GM23338 (cell line): Measurements from ENCODE around the gene TXNL4A. TPM values are rescaled to one million over a fixed set of nuclear protein-coding genes. Genes with fewer than 3 reads are reported as not detected.

Experiments used
- ATAC-seq: fragments of 200-7000 bp; cut with Tn5 transposase; 3 replicates; pipeline ENCODE4 v1.9.1; 2020
- DNase-seq: peaks from one replicate; pipeline ENCODE4 v3.0.0-alpha.2; 2015; ENCODE audit warnings: low spot score
- H2AFZ ChIP-seq: fragments of 200-600 bp; sonication (generic); 2 replicates; pipeline ENCODE4 v1.8.0; 2016; ENCODE audit warnings: antibody characterized with exemption, mild to moderate bottlenecking, moderate library complexity
- H3F3A ChIP-seq: fragments of 200-600 bp; sonication (generic); replicated peaks from 2 replicates; pipeline ENCODE4 v1.8.0; 2017; ENCODE audit warnings: antibody characterized with exemption, mixed run types, low read depth
- H3K27ac ChIP-seq: fragments of 200-600 bp; sonication (generic); 2 replicates; pipeline ENCODE4 v1.6.1; 2016; ENCODE audit warnings: low read depth
- H3K27me3 ChIP-seq: fragments of 200-600 bp; sonication (generic); 2 replicates; pipeline ENCODE4 v1.8.0; 2016; ENCODE audit warnings: mild to moderate bottlenecking, mixed run types, moderate library complexity; ENCODE audit not compliant: insufficient read depth
- H3K36me3 ChIP-seq: fragments of 200-600 bp; sonication (generic); 2 replicates; pipeline ENCODE4 v1.8.0; 2016; ENCODE audit warnings: mild to moderate bottlenecking; ENCODE audit not compliant: insufficient read depth
- H3K4me1 ChIP-seq: fragments of 200-600 bp; sonication (generic); 2 replicates; pipeline ENCODE4 v1.8.0; 2016; ENCODE audit warnings: mild to moderate bottlenecking, moderate library complexity; ENCODE audit not compliant: insufficient read depth
- H3K4me2 ChIP-seq: fragments of 200-600 bp; sonication (generic); 2 replicates; pipeline ENCODE4 v1.7.1; 2017; ENCODE audit warnings: mixed run types
- H3K4me3 ChIP-seq: fragments of 200-600 bp; sonication (generic); 2 replicates; pipeline ENCODE4 v1.6.1; 2016; ENCODE audit warnings: mixed run types
- H3K79me2 ChIP-seq: fragments of 200-600 bp; sonication (generic); replicated peaks from 2 replicates; pipeline ENCODE4 v1.8.0; 2017; ENCODE audit warnings: mild to moderate bottlenecking; ENCODE audit not compliant: insufficient read depth
- H3K9me2 ChIP-seq: fragments of 200-600 bp; sonication (generic); 2 replicates; pipeline ENCODE4 v1.8.0; 2017; ENCODE audit not compliant: insufficient read depth
- H4K20me1 ChIP-seq: fragments of 200-600 bp; sonication (generic); replicated peaks from 2 replicates; pipeline ENCODE4 v1.8.0; 2017; ENCODE audit warnings: mild to moderate bottlenecking; ENCODE audit not compliant: insufficient read depth
- H3K27ac Mint-ChIP-seq: 2 replicates; pipeline ENCODE4 v1.8.0; 2020; ENCODE audit warnings: inconsistent platforms, mild to moderate bottlenecking, moderate library complexity, mixed read lengths
- H3K27me3 Mint-ChIP-seq: 3 replicates; pipeline ENCODE4 v1.8.0; 2022; ENCODE audit warnings: low read depth, mild to moderate bottlenecking, moderate library complexity, mixed read lengths, inconsistent platforms; ENCODE audit not compliant: insufficient read depth, poor library complexity
- H3K36me3 Mint-ChIP-seq: 3 replicates; pipeline ENCODE4 v1.8.0; 2021; ENCODE audit warnings: low read depth, mild to moderate bottlenecking, inconsistent platforms, moderate library complexity, mixed read lengths
- H3K4me1 Mint-ChIP-seq: 3 replicates; pipeline ENCODE4 v1.8.0; 2020; ENCODE audit warnings: mild to moderate bottlenecking, inconsistent platforms, mixed read lengths
- H3K4me3 Mint-ChIP-seq: 3 replicates; pipeline ENCODE4 v1.8.0; 2021; ENCODE audit warnings: moderate library complexity, mild to moderate bottlenecking, inconsistent platforms, mixed read lengths
- H3K9me3 Mint-ChIP-seq: 3 replicates; pipeline ENCODE4 v1.8.0; 2020; ENCODE audit warnings: moderate library complexity, mild to moderate bottlenecking, inconsistent platforms, mixed read lengths
- CREB1 ChIP-seq: fragments of 250-450 bp; sonication (Bioruptor Pico); IDR thresholded peaks from 2 replicates; pipeline ENCODE4 v1.5.0; 2020; ENCODE audit warnings: low read depth, mild to moderate bottlenecking, moderate library complexity
- EZH2 ChIP-seq: fragments of 200-600 bp; sonication (generic); IDR thresholded peaks from one replicate; pipeline ENCODE4 v1.8.0; 2017; ENCODE audit warnings: antibody characterized with exemption, mild to moderate bottlenecking, low read depth; ENCODE audit not compliant: unreplicated experiment
- EZH2phosphoT487 ChIP-seq: fragments of 200-600 bp; sonication (generic); IDR thresholded peaks from one replicate; pipeline ENCODE4 v1.8.1; 2018; ENCODE audit warnings: antibody characterized with exemption; ENCODE audit not compliant: unreplicated experiment
- JUNB ChIP-seq: IDR thresholded peaks from one replicate; pipeline ENCODE4 v1.6.1; 2016; ENCODE audit warnings: antibody characterized with exemption; ENCODE audit not compliant: unreplicated experiment
- NANOG ChIP-seq: IDR thresholded peaks from 2 replicates; pipeline ENCODE4 v1.6.1; 2016; ENCODE audit warnings: antibody characterized with exemption, borderline replicate concordance
- POLR2AphosphoS5 ChIP-seq: IDR thresholded peaks from 2 replicates; pipeline ENCODE4 v1.6.1; 2016; ENCODE audit warnings: antibody characterized with exemption, low read depth
- STAT1 ChIP-seq: IDR thresholded peaks from one replicate; pipeline ENCODE4 v1.6.1; 2016; ENCODE audit warnings: antibody characterized with exemption; ENCODE audit not compliant: unreplicated experiment
- ZNF114 ChIP-seq: fragments of 250-450 bp; sonication (Bioruptor Pico); IDR thresholded peaks from 2 replicates; pipeline ENCODE4 v1.5.0; 2020; ENCODE audit warnings: mild to moderate bottlenecking, moderate library complexity
- ZNF331 ChIP-seq: fragments of 250-450 bp; sonication (Bioruptor Pico); IDR thresholded peaks from 2 replicates; pipeline ENCODE4 v1.5.0; 2020; ENCODE audit warnings: low read depth, mild to moderate bottlenecking, moderate library complexity
- ZNF462 ChIP-seq: fragments of 250-450 bp; sonication (Bioruptor Pico); IDR thresholded peaks from 2 replicates; pipeline ENCODE4 v1.5.0; 2020; ENCODE audit warnings: mild to moderate bottlenecking, moderate library complexity
- polyA plus RNA-seq: library from polyadenylated mRNA; unstranded; fragments of >200 nt; fragmentation: Nextera tagmentation; extraction: Ambion mirVana; gene quantifications from 2 replicates; pipeline ENCODE4 v1.2.1, GENCODE V29; 2016
- total RNA-seq: library from RNA; depleted of rRNA; stranded (reverse); fragments of >200 nt; shearing (Covaris generic); gene quantifications from 2 replicates; pipeline ENCODE4 v1.2.3, GENCODE V29; 2014
- TF ChIP-seq, protein P1 (sequence below): IDR thresholded peaks from one replicate; pipeline ENCODE4 v1.6.1; 2018; ENCODE audit warnings: antibody characterized with exemption; ENCODE audit not compliant: unreplicated experiment
- TF ChIP-seq, protein P2 (sequence below), 2 experiments: fragments of 200-600 bp in 1 of 2; sonication (generic) in 1 of 2; conservative IDR thresholded peaks; 2 replicates each; pipeline versions ENCODE4 v1.5.1 to v1.6.1; 2016 to 2017; ENCODE audit warnings: antibody characterized with exemption in 2 of 2, low read depth in 2 of 2, mild to moderate bottlenecking in 2 of 2, moderate library complexity in 1 of 2
- TF ChIP-seq, protein P3 (sequence below): IDR thresholded peaks from 2 replicates; pipeline ENCODE4 v1.6.1; 2016; ENCODE audit warnings: antibody characterized with exemption

TXNL4A gene
- total and polyA plus RNA-seq, 2 experiments from 2014 or later, result 51.0 to 271 TPM

DNA sequence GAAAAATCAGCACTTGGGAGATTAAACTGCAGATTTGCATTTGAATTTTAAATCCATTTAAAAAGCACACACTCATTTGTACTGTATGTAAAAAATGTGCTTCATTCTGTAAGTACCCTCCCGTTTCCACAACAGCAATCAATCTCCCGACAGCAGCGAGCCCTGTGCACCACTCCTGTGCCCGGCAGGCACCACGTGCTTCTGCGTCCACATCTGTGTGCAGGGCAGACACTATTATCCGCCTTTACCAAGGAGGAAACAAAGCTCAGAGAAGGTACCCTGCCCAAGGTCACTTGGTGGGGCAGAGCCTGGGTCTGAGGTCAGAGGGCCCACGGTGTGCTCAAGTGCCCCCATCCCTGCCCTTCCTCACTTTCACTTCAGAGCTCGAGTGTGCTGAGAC is 16.4 kb downstream of the TXNL4A start:
- Histone ChIP-seq H3K79me2 (peaks cover 44% of the 10 kb centered on the region), H3K27ac (no peak overlapping the region), H3K9me2 (no peaks in the 10 kb centered on the region), H3K4me3 (no peak overlapping the region), H3F3A (no peaks in the 10 kb centered on the region), H2AFZ (no peak overlapping the region), H3K27me3 (no peaks in the 10 kb centered on the region), H3K36me3 (peaks cover 14% of the 10 kb centered on the region; the same call in 1 of the 2 replicates), H3K4me2 (no peak overlapping the region), H4K20me1 (peaks cover 25% of the 10 kb centered on the region), H3K4me1 (no peaks in the 10 kb centered on the region)
- Mint-ChIP-seq H3K4me1 (no peaks in the 10 kb centered on the region), H3K4me3 (no peak overlapping the region), H3K9me3 (no peaks in the 10 kb centered on the region), H3K36me3 (peaks cover 56% of the 10 kb centered on the region), H3K27me3 (peaks cover 6% of the 10 kb centered on the region), H3K27ac (no peak overlapping the region)
- DNase-seq (no peak), ATAC-seq (no peak)
- TF ChIP-seq EZH2 (no peak), CREB1 (CRISPR knock-in tag) (no peak), ZNF462 (CRISPR knock-in tag) (no peak), ZNF331 (CRISPR knock-in tag) (no peak), EZH2phosphoT487 (no peak), POLR2AphosphoS5 (no peak), JUNB (no peak), ZNF114 (CRISPR knock-in tag) (no peak), NANOG (no peak), STAT1 (no peak)
- TF ChIP-seq, protein P1, sequence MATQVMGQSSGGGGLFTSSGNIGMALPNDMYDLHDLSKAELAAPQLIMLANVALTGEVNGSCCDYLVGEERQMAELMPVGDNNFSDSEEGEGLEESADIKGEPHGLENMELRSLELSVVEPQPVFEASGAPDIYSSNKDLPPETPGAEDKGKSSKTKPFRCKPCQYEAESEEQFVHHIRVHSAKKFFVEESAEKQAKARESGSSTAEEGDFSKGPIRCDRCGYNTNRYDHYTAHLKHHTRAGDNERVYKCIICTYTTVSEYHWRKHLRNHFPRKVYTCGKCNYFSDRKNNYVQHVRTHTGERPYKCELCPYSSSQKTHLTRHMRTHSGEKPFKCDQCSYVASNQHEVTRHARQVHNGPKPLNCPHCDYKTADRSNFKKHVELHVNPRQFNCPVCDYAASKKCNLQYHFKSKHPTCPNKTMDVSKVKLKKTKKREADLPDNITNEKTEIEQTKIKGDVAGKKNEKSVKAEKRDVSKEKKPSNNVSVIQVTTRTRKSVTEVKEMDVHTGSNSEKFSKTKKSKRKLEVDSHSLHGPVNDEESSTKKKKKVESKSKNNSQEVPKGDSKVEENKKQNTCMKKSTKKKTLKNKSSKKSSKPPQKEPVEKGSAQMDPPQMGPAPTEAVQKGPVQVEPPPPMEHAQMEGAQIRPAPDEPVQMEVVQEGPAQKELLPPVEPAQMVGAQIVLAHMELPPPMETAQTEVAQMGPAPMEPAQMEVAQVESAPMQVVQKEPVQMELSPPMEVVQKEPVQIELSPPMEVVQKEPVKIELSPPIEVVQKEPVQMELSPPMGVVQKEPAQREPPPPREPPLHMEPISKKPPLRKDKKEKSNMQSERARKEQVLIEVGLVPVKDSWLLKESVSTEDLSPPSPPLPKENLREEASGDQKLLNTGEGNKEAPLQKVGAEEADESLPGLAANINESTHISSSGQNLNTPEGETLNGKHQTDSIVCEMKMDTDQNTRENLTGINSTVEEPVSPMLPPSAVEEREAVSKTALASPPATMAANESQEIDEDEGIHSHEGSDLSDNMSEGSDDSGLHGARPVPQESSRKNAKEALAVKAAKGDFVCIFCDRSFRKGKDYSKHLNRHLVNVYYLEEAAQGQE, result no peak
- TF ChIP-seq, protein P2, sequence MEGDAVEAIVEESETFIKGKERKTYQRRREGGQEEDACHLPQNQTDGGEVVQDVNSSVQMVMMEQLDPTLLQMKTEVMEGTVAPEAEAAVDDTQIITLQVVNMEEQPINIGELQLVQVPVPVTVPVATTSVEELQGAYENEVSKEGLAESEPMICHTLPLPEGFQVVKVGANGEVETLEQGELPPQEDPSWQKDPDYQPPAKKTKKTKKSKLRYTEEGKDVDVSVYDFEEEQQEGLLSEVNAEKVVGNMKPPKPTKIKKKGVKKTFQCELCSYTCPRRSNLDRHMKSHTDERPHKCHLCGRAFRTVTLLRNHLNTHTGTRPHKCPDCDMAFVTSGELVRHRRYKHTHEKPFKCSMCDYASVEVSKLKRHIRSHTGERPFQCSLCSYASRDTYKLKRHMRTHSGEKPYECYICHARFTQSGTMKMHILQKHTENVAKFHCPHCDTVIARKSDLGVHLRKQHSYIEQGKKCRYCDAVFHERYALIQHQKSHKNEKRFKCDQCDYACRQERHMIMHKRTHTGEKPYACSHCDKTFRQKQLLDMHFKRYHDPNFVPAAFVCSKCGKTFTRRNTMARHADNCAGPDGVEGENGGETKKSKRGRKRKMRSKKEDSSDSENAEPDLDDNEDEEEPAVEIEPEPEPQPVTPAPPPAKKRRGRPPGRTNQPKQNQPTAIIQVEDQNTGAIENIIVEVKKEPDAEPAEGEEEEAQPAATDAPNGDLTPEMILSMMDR (conservative IDR thresholded peaks at IDR 0.05; ENCODE audit: low read depth in 2 of 2), result no peak
- TF ChIP-seq, protein P3, sequence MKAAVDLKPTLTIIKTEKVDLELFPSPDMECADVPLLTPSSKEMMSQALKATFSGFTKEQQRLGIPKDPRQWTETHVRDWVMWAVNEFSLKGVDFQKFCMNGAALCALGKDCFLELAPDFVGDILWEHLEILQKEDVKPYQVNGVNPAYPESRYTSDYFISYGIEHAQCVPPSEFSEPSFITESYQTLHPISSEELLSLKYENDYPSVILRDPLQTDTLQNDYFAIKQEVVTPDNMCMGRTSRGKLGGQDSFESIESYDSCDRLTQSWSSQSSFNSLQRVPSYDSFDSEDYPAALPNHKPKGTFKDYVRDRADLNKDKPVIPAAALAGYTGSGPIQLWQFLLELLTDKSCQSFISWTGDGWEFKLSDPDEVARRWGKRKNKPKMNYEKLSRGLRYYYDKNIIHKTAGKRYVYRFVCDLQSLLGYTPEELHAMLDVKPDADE, result no peak
